Measurements from ENCODE around the gene AFF4. TPM values are rescaled to one million over a fixed set of nuclear protein-coding genes. Genes with fewer than 3 reads are reported as not detected.
"Not testable (repeated sequence)": the region's sequence is repeated elsewhere in the genome, so short reads cannot be mapped to it uniquely, and the experiment has no call there.

Gene AFF4
- total RNA-seq, 2 experiments from 2014 or later, result 13.6 to 14.2 TPM

- intact Hi-C loops (cut with micrococcal nuclease), result loop anchor here (1.0 to 10.0 kb wide), 9 partner anchors 36 to 1359 kb away; partner anchors contain the start of genes AFF4, KIF3A, PPP2CA and RAD50
- no peak for DNase-seq
- no peaks in the 10 kb centered on the region for H3K27me3 Mint-ChIP-seq (ENCODE audit: low read depth)
- peaks cover 24% of the 10 kb centered on the region for H3K36me3 Mint-ChIP-seq (ENCODE audit: low read depth)
- H3K4me3 Mint-ChIP-seq, result peak overlapping the region; percentile 99
- H3K4me1 Mint-ChIP-seq (ENCODE audit: low read depth), result peaks cover 27% of the 10 kb centered on the region
- CTCF ChIA-PET, result interaction anchor here (0.6 to 1.6 kb wide), 3 partner anchors 37 to 497 kb away, joined by 3 to 5 read pairs (median 4); no protein-coding TSS in a partner anchor
- no peaks in the 10 kb centered on the region for H3K9me3 Mint-ChIP-seq
- H3K27ac Mint-ChIP-seq, result peak overlapping the region; percentile 97
Measured at GRCh38 chr5:132865668-132866341, 97.6 kb downstream of the AFF4 start.

- CTCF ChIA-PET, result interaction anchor here (1.2 to 1.4 kb wide), 2 partner anchors 15 to 23 kb away, joined by 5 read pairs; no protein-coding TSS in a partner anchor
- H3K27ac Mint-ChIP-seq, result no peak overlapping the region
- peaks cover 3% of the 10 kb centered on the region for H3K27me3 Mint-ChIP-seq (ENCODE audit: low read depth)
- H3K9me3 Mint-ChIP-seq, result no peaks in the 10 kb centered on the region
- no peak overlapping the region for H3K4me3 Mint-ChIP-seq
- peaks cover 5% of the 10 kb centered on the region for H3K4me1 Mint-ChIP-seq (ENCODE audit: low read depth)
- no peak for DNase-seq
- intact Hi-C loops (cut with micrococcal nuclease), result loop anchor here (10.0 kb wide), 1 partner anchor 1364 kb away; the partner anchor contains the start of gene PPP2CA
- no peaks in the 10 kb centered on the region for H3K36me3 Mint-ChIP-seq (ENCODE audit: low read depth)
Measured at GRCh38 chr5:132860742-132861141, 102.7 kb downstream of the AFF4 start.

- intact Hi-C loops (cut with micrococcal nuclease), result loop anchor here (10.0 kb wide), 1 partner anchor 1365 kb away; the partner anchor contains the start of gene PPP2CA
- Mint-ChIP-seq H3K9me3 (no peaks in the 10 kb centered on the region), H3K27me3 (ENCODE audit: low read depth) (peaks cover 3% of the 10 kb centered on the region), H3K27ac (no peak overlapping the region), H3K4me1 (ENCODE audit: low read depth) (no peaks in the 10 kb centered on the region), H3K36me3 (ENCODE audit: low read depth) (no peaks in the 10 kb centered on the region), H3K4me3 (no peak overlapping the region)
- DNase-seq, result no peak
- CTCF ChIA-PET, result interaction anchor here (1.2 kb wide), 1 partner anchor 23 kb away, joined by 5 read pairs; no protein-coding TSS in a partner anchor
Measured at GRCh38 chr5:132859889-132860437, 103.5 kb downstream of the AFF4 start.

- no peak overlapping the region for H3K27ac Mint-ChIP-seq
Measured at GRCh38 chr5:132856011-132856410, 107.4 kb downstream of the AFF4 start.

GRCh38 chr5:132854992-132855391 lies 108.4 kb downstream of the AFF4 start:
- CTCF ChIA-PET, result interaction anchor here (0.9 to 1.1 kb wide), 2 partner anchors 28 to 35 kb away, joined by 3 read pairs; no protein-coding TSS in a partner anchor
- H3K4me1 Mint-ChIP-seq (ENCODE audit: low read depth); intact Hi-C loops (cut with micrococcal nuclease); H3K27me3 Mint-ChIP-seq (ENCODE audit: low read depth); H3K27ac Mint-ChIP-seq; H3K9me3 Mint-ChIP-seq; DNase-seq; H3K4me3 Mint-ChIP-seq; H3K36me3 Mint-ChIP-seq (ENCODE audit: low read depth): not testable (repeated sequence)

More at GRCh38 chr5:132856011-132856410, 107.4 kb downstream of the AFF4 start:
- peaks cover 3% of the 10 kb centered on the region for H3K27me3 Mint-ChIP-seq (ENCODE audit: low read depth)
- intact Hi-C loops (cut with micrococcal nuclease), result no loop called here
- CTCF ChIA-PET, result no interaction called here
- H3K9me3 Mint-ChIP-seq, result no peaks in the 10 kb centered on the region
- H3K36me3 Mint-ChIP-seq (ENCODE audit: low read depth), result no peaks in the 10 kb centered on the region
- peaks cover 2% of the 10 kb centered on the region for H3K4me1 Mint-ChIP-seq (ENCODE audit: low read depth)
- no peak for DNase-seq
- H3K4me3 Mint-ChIP-seq, result no peak overlapping the region

GRCh38 chr5:132854301-132854700 lies 109.1 kb downstream of the AFF4 start:
- Mint-ChIP-seq H3K27me3 (ENCODE audit: low read depth) (peaks cover 3% of the 10 kb centered on the region), H3K4me1 (ENCODE audit: low read depth) (peaks cover 2% of the 10 kb centered on the region), H3K4me3 (no peak overlapping the region), H3K36me3 (ENCODE audit: low read depth) (no peaks in the 10 kb centered on the region), H3K27ac (no peak overlapping the region), H3K9me3 (no peaks in the 10 kb centered on the region)
- no peak for DNase-seq
- intact Hi-C loops (cut with micrococcal nuclease), result no loop called here
- CTCF ChIA-PET, result interaction anchor here (1.1 kb wide), 1 partner anchor 34 kb away, joined by 3 read pairs; no protein-coding TSS in a partner anchor

GRCh38 chr5:132853790-132854189 lies 109.6 kb downstream of the AFF4 start:
- Mint-ChIP-seq H3K4me3 (no peak overlapping the region), H3K27ac (no peak overlapping the region), H3K4me1 (ENCODE audit: low read depth) (peaks cover 2% of the 10 kb centered on the region), H3K36me3 (ENCODE audit: low read depth) (no peaks in the 10 kb centered on the region), H3K9me3 (no peaks in the 10 kb centered on the region), H3K27me3 (ENCODE audit: low read depth) (peaks cover 3% of the 10 kb centered on the region)
- CTCF ChIA-PET, result interaction anchor here (1.1 kb wide), 1 partner anchor 34 kb away, joined by 3 read pairs; no protein-coding TSS in a partner anchor
- intact Hi-C loops (cut with micrococcal nuclease), result no loop called here
- no peak for DNase-seq

- no peak overlapping the region for H3K4me3 Mint-ChIP-seq
- intact Hi-C loops (cut with micrococcal nuclease), result no loop called here
- H3K27me3 Mint-ChIP-seq (ENCODE audit: low read depth), result peaks cover 3% of the 10 kb centered on the region
- no peaks in the 10 kb centered on the region for H3K36me3 Mint-ChIP-seq (ENCODE audit: low read depth)
- CTCF ChIA-PET, result no interaction called here
- H3K27ac Mint-ChIP-seq, result no peak overlapping the region
- no peak for DNase-seq
- H3K9me3 Mint-ChIP-seq, result no peaks in the 10 kb centered on the region
- peaks cover 2% of the 10 kb centered on the region for H3K4me1 Mint-ChIP-seq (ENCODE audit: low read depth)
Measured at GRCh38 chr5:132853323-132853722, 110.1 kb downstream of the AFF4 start.

GRCh38 chr5:132850066-132850465 lies 113.4 kb downstream of the AFF4 start:
- DNase-seq, result no peak
- H3K36me3 Mint-ChIP-seq (ENCODE audit: low read depth), result no peaks in the 10 kb centered on the region
- intact Hi-C loops (cut with micrococcal nuclease), result no loop called here

GRCh38 chr5:132849347-132849746 lies 114.1 kb downstream of the AFF4 start:
- DNase-seq, result no peak
- Mint-ChIP-seq H3K4me3 (no peak overlapping the region), H3K27ac (no peak overlapping the region), H3K27me3 (ENCODE audit: low read depth) (no peaks in the 10 kb centered on the region), H3K36me3 (ENCODE audit: low read depth) (no peaks in the 10 kb centered on the region), H3K4me1 (ENCODE audit: low read depth) (peaks cover 2% of the 10 kb centered on the region), H3K9me3 (no peaks in the 10 kb centered on the region)
- CTCF ChIA-PET, result interaction anchor here (1.1 kb wide), 1 partner anchor 20 kb away, joined by 3 read pairs; no protein-coding TSS in a partner anchor
- intact Hi-C loops (cut with micrococcal nuclease), result no loop called here

More at GRCh38 chr5:132850066-132850465, 113.4 kb downstream of the AFF4 start:
- Mint-ChIP-seq H3K9me3 (no peaks in the 10 kb centered on the region), H3K27ac (no peak overlapping the region), H3K4me3 (no peak overlapping the region), H3K27me3 (ENCODE audit: low read depth) (no peaks in the 10 kb centered on the region), H3K4me1 (ENCODE audit: low read depth) (peaks cover 2% of the 10 kb centered on the region)
- CTCF ChIA-PET, result interaction anchor here (0.6 to 0.8 kb wide), 2 partner anchors 26 to 733 kb away, joined by 3 to 4 read pairs; no protein-coding TSS in a partner anchor

- intact Hi-C loops (cut with micrococcal nuclease), result no loop called here
- CTCF ChIA-PET, result interaction anchor here (1.1 kb wide), 1 partner anchor 19 kb away, joined by 3 read pairs; no protein-coding TSS in a partner anchor
Measured at GRCh38 chr5:132848270-132848669, 115.2 kb downstream of the AFF4 start.

GRCh38 chr5:132841305-132841704 lies 122.1 kb downstream of the AFF4 start:
- H3K4me1 Mint-ChIP-seq (ENCODE audit: low read depth), result no peaks in the 10 kb centered on the region
- H3K9me3 Mint-ChIP-seq, result no peaks in the 10 kb centered on the region
- H3K4me3 Mint-ChIP-seq, result no peak overlapping the region
- H3K27ac Mint-ChIP-seq, result no peak overlapping the region
- CTCF ChIA-PET, result interaction anchor here (1.7 kb wide), 1 partner anchor 13 kb away, joined by 3 read pairs; no protein-coding TSS in a partner anchor
- no peak for DNase-seq
- intact Hi-C loops (cut with micrococcal nuclease), result no loop called here
- no peaks in the 10 kb centered on the region for H3K27me3 Mint-ChIP-seq (ENCODE audit: low read depth)
- H3K36me3 Mint-ChIP-seq (ENCODE audit: low read depth), result no peaks in the 10 kb centered on the region

More at GRCh38 chr5:132848270-132848669, 115.2 kb downstream of the AFF4 start:
- Mint-ChIP-seq H3K4me1 (ENCODE audit: low read depth) (no peaks in the 10 kb centered on the region), H3K27me3 (ENCODE audit: low read depth) (no peaks in the 10 kb centered on the region), H3K36me3 (ENCODE audit: low read depth) (no peaks in the 10 kb centered on the region), H3K27ac (no peak overlapping the region), H3K4me3 (no peak overlapping the region), H3K9me3 (no peaks in the 10 kb centered on the region)
- DNase-seq, result no peak

Data from activated naive CD4-positive, alpha-beta T cell treated with anti-CD3 and anti-CD28 coated beads for 36 hours (primary cell).